SK-MEL-5 (cell line): Measurements from ENCODE around the gene L2HGDH. TPM values are rescaled to one million over a fixed set of nuclear protein-coding genes. Genes with fewer than 3 reads are reported as not detected.

Source experiments
- DNase-seq: peaks from one replicate; pipeline ENCODE4 v3.0.0-alpha.2; 2016; ENCODE audit warnings: low read depth, low spot score
- in situ Hi-C: cut with HindIII; loops from 2 replicates; pipeline ENCODE4 v1.10.0; 2016; ENCODE audit warnings: low sequenced_read_pairs, high pct_unique_total_duplicates, low pct_unique_long_range_greater_than_20kb
- small RNA-seq, 2 experiments: library from RNA; depleted of rRNA; stranded (forward); fragments of <200 nt; gene quantifications; one replicate each; pipeline ENCODE3, GENCODE V24; 2014
- total RNA-seq: library from RNA; depleted of rRNA; stranded (reverse); fragments of >200 nt; shearing (Covaris generic); gene quantifications from 2 replicates; pipeline ENCODE4 v1.2.3, GENCODE V29; 2014; rRNA removed

L2HGDH gene
- total RNA-seq, 1 experiment from 2014 or later, result 6.4 TPM

GRCh38 chr14:50218501-50218900, 93.5 kb downstream of the L2HGDH start:
- in situ Hi-C loops, result no loop called here
- no peak for DNase-seq

- in situ Hi-C loops, result no loop called here
Observed at GRCh38 chr14:50215416-50215815, 96.6 kb downstream of the L2HGDH start.

GRCh38 chr14:50213795-50214194, 98.2 kb downstream of the L2HGDH start:
- in situ Hi-C loops, result no loop called here
- no peak for DNase-seq

More at GRCh38 chr14:50215416-50215815, 96.6 kb downstream of the L2HGDH start:
- DNase-seq, result no peak

- DNase-seq, result no peak
- in situ Hi-C loops, result no loop called here
Observed at GRCh38 chr14:50212726-50213125, 99.3 kb downstream of the L2HGDH start.

- in situ Hi-C loops, result no loop called here
- no peak for DNase-seq
Observed at GRCh38 chr14:50210074-50210473, 102.0 kb downstream of the L2HGDH start.

GRCh38 chr14:50198499-50198898, 113.5 kb downstream of the L2HGDH start:
- in situ Hi-C loops, result no loop called here
- no peak for DNase-seq

GRCh38 chr14:50191499-50191898, 120.5 kb downstream of the L2HGDH start:
- no peak for DNase-seq

More at GRCh38 chr14:50191499-50191898, 120.5 kb downstream of the L2HGDH start:
- in situ Hi-C loops, result no loop called here

Small RNAs within 50 kb of the gene (small RNA-seq; reads per million reads assigned to genes)
- gene MIR4504, result 0 reads per million in 2 experiments

Other genes starting within 250 kb of the L2HGDH start
- gene VCPKMT, start 195.7 kb downstream of the L2HGDH start, total RNA-seq, result 4.9 and 6.8 TPM in 2 replicates
- gene SOS2, start 80.7 kb downstream of the L2HGDH start, total RNA-seq, result 16.4 and 19.3 TPM in 2 replicates
- 13.0 and 14.2 TPM in 2 replicates for gene DMAC2L, start 95 bp upstream of the L2HGDH start, total RNA-seq
- 3.6 and 89.0 TPM in 2 replicates for gene CDKL1, start 84.7 kb upstream of the L2HGDH start, total RNA-seq
- 34.3 and 38.4 TPM in 2 replicates for gene MAP4K5, start 220.3 kb upstream of the L2HGDH start, total RNA-seq
- gene ATL1, start 247.9 kb upstream of the L2HGDH start, total RNA-seq, result 4.5 and 4.8 TPM in 2 replicates